NCI-H446 (cell line): Measurements from ENCODE around the gene PDZD8.
"Not testable (repeated sequence)": the region's sequence is repeated elsewhere in the genome, so short reads cannot be mapped to it uniquely, and the experiment has no call there.

Experiments used
- DNase-seq, 2 experiments: peaks; one replicate each; lab custom pipeline; 2025; lab: John Stamatoyannopoulos, UW

PDZD8 gene

GRCh38 chr10:117350909-117351308 is 24.3 kb downstream of the PDZD8 start:
- DNase-seq: no peak

- DNase-seq: no peak
Measured at GRCh38 chr10:117348236-117348635, 27.0 kb downstream of the PDZD8 start.

GRCh38 chr10:117346574-117346973 is 28.7 kb downstream of the PDZD8 start:
- no peak for DNase-seq

- DNase-seq: peak in 1 of 2 experiments; percentile 6
Measured at GRCh38 chr10:117345143-117345542, 30.1 kb downstream of the PDZD8 start.

GRCh38 chr10:117342641-117343040 is 32.6 kb downstream of the PDZD8 start:
- DNase-seq: peak in 1 of 2 experiments; percentile 3

GRCh38 chr10:117341061-117341460 is 34.2 kb downstream of the PDZD8 start:
- DNase-seq: no peak

GRCh38 chr10:117339979-117340378 is 35.3 kb downstream of the PDZD8 start:
- no peak for DNase-seq

- DNase-seq: no peak
Measured at GRCh38 chr10:117339578-117339977, 35.7 kb downstream of the PDZD8 start.

GRCh38 chr10:117334926-117335325 is 40.3 kb downstream of the PDZD8 start:
- DNase-seq: peak in 1 of 2 experiments; percentile 19

GRCh38 chr10:117334066-117334465 is 41.2 kb downstream of the PDZD8 start:
- DNase-seq: no peak

- no peak for DNase-seq
Measured at GRCh38 chr10:117327262-117327661, 48.0 kb downstream of the PDZD8 start.

GRCh38 chr10:117324367-117324766 is 50.9 kb downstream of the PDZD8 start:
- DNase-seq: no peak

- DNase-seq: no peak
Measured at GRCh38 chr10:117322260-117322659, 53.0 kb downstream of the PDZD8 start.

GRCh38 chr10:117320050-117320665 is 55.1 kb downstream of the PDZD8 start:
- DNase-seq: peak in 1 of 2 experiments; percentile 2

GRCh38 chr10:117318909-117319308 is 56.3 kb downstream of the PDZD8 start:
- DNase-seq: no peak

GRCh38 chr10:117316701-117317100 is 58.5 kb downstream of the PDZD8 start:
- DNase-seq: no peak

- no peak for DNase-seq
Measured at GRCh38 chr10:117313641-117314040, 61.6 kb downstream of the PDZD8 start.

GRCh38 chr10:117312430-117312829 is 62.8 kb downstream of the PDZD8 start:
- DNase-seq: no peak

- no peak for DNase-seq
Measured at GRCh38 chr10:117311261-117311660, 64.0 kb downstream of the PDZD8 start.

GRCh38 chr10:117306674-117307073 is 68.6 kb downstream of the PDZD8 start:
- no peak for DNase-seq

GRCh38 chr10:117303451-117303850 is 71.8 kb downstream of the PDZD8 start:
- not testable (repeated sequence) for DNase-seq

- DNase-seq: no peak
Measured at GRCh38 chr10:117300671-117301070, 74.6 kb downstream of the PDZD8 start.

GRCh38 chr10:117299435-117299834 is 75.8 kb downstream of the PDZD8 start:
- no peak for DNase-seq

- no peak for DNase-seq
Measured at GRCh38 chr10:117298219-117298618, 77.0 kb downstream of the PDZD8 start.
